NCI-H2196 (cell line): Measurements from ENCODE around the gene SDR42E2.
"Not testable (repeated sequence)": the region's sequence is repeated elsewhere in the genome, so short reads cannot be mapped to it uniquely, and the experiment has no call there.

Experiments used
- DNase-seq: peaks from one replicate; lab custom pipeline; 2025; ENCODE audit not compliant: unreplicated experiment; lab: John Stamatoyannopoulos, UW

SDR42E2 gene

GRCh38 chr16:22190776-22191531 lies 28.6 kb downstream of the SDR42E2 start:
- peak; percentile 98 for DNase-seq

DNA sequence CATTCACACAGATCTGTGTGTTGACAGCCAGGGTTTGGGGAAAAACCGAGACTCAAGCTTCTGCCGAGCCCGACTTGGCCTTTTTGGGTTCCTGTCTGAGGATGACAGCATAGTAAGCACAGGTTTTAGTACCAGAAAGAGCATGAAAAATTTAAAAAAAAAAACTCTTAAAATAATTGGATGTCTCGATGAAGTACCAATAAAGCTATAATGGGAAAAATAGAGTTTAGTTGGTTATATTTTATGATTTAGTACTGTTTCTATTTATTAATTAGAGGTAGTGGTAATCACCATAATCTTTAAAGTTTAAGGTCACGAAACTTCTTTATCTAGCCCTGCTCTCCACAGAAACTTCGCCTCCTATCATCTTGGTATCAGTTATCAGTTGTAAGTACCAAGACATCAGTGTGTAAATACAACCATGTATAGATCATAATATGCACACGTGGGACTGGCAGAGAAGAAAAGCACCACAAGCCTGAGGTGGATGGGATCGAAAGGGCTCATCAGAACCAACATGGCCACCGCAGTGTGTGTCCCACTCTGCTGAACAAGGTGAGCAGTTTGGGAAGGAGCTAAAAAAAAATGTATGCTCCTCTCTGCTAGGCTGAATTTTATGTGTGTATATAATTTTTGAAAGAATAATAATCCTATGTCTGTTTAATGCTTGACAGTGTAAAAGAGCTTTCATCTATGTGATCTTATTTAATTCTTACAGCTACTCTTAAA lies 29.4 kb downstream of the SDR42E2 start:
- DNase-seq = no peak

GRCh38 chr16:22192261-22193062 lies 30.2 kb downstream of the SDR42E2 start:
- peak; percentile 16 for DNase-seq

- DNase-seq = no peak
These were observed 30.7 kb downstream of the SDR42E2 start for GRCh38 chr16:22193063-22193411.

DNA sequence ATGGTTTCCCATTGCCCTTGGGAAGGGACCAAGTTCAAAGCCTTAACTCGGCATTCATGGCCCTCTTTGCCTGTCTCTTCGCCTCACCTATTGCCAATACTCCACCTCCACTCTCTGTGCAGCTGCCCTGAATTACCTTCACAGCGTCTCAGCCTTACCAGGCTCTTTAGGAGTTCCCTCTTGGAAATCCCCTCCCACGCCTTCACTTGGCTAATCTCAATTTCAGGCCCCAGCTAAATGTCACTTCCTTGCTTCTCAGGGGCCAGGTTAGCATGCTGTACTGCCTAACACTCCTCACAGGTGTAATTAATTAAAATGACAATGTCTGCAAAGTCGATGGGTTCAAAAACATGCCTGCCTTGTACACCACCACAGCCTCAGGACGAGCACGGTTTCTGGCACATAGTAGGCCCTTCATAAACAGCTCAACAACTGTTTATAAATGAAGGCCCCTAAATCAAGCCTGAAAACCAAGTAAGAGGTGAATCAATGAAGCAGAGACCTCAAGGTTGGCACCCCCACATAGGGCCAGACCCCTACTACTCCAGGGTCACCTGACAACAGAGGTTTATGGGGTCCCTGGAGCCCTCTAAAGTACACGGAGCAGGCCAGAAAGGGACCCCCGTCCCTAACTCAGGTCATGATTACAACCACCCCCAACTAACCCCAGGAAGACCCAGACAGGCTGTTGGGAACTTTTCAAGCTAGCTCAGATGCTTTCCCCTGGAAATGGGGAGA lies 32.6 kb downstream of the SDR42E2 start:
- no peak for DNase-seq

GRCh38 chr16:22195445-22195694 lies 33.1 kb downstream of the SDR42E2 start:
- no peak for DNase-seq

DNA sequence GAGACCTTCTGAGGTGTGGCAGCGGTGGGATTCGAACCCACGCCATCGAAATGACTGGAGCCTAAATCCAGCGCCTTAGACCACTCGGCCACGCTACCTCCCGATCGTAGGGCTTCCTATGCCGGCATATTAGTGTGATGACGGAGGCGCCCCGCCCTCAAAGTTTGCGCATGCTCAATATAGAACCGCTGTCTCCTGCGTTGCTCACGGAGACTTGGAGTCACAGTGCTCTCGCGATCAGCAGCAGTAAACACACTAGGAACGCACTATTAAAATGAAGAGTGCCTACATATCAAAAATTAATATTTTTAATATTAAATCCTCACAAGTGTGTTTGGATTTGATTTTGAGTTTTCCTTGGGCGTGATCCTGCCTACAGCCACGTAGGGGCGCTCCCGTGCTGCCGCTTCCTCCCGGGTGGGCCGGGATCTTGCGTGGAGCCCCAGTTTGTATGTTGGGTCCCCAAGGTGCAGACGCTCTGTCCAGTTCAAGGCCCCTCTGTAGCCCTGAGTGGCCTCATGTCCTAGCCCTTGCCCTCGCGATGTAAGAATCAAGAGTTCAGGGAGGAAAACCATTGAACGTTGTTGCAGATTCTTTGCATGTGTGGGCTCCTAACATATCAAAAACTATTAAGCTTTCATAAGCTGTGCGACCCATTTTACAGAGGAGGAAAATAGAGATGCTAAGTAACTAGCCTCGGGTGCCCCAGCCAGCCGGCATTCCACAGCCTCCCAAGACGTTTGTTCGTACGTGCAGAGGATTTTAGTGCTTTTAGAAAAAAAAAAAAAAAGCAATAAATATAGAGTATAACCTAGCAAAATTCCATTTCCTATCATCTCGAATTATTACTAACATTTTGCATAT lies 33.6 kb downstream of the SDR42E2 start:
- DNase-seq = peak; percentile 81

- not testable (repeated sequence) for DNase-seq
These were observed 34.4 kb downstream of the SDR42E2 start for GRCh38 chr16:22196559-22197168.

DNA sequence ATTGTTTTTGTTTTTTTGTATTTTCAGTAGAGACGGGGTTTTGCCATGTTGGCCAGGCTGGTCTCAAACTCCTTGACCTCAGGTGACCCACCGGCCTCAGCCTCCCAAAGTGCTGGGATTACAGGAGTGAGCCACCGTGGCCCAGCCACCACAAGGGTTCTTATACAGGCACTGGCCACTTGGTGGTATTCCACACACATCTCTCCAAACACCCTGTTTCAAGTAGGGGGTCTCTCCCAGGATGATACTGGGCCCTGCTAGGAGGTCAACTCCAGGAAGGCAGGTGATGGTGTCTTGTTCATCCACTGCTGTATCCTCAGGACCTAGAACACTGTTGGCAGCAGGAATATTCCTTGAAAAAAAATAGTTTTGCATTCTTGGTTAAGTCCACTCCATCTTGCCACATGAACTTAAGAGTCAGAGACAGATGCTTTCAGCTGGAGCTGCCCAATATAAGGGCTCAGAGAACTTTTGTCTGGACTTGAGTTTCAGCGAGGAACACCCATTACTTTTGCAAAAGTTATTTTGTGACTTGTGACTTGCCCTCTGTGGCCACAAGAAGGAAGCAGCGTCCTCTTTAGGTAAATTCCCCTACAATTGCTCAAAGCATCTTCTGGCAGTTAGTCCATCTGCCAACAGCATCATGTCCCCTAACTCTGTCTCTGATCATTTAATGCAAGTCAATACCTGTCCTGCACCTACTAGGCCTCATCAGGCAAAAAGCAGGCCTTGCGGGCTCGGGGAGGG lies 36.4 kb downstream of the SDR42E2 start:
- DNase-seq = no peak

DNA sequence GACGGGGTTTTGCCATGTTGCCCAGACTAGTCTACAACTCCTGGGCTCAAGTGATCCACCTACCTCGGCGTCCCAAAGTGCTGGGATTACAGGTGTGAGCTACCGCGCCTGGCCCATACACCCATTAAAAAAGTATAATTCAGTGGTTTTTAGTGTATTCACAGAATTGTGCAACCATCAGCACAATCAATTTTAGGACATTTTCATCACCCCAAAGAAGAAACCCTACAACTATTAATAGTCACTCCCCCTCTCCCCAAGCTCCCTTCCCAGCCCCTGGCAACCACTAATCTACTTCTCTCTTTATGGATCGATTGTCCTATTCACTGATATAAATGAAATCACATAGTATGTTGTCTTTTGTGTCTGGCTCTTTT lies 39.9 kb downstream of the SDR42E2 start:
- DNase-seq = no peak

- no peak for DNase-seq
These were observed 40.8 kb downstream of the SDR42E2 start for GRCh38 chr16:22203091-22203490.

DNA sequence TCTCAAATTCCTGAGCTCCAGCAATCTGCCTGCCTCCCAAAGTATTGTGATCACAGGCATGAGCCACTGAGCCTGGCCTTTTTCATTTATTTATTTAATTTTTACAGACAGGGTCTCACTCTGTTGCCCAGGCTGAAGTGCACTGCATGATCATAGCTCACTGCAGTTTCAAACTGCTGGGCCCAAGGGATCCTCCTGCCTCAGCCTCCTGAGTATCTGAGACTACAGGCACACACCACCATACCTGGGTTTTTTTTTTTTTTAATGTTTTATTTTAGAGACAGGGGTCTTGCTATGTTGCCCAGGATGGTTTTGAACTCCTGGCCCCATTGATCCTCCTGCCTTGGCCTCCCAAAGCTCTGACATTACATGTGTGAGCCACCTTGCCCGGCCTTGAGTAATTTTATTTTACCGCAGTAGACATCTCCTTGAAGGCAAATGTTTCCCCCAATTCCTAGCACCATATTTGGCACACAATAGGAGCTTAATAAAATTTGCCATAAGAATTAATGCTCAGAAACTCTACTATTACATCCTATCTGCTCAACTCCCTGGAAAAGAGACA lies 41.9 kb downstream of the SDR42E2 start:
- no peak for DNase-seq

DNA sequence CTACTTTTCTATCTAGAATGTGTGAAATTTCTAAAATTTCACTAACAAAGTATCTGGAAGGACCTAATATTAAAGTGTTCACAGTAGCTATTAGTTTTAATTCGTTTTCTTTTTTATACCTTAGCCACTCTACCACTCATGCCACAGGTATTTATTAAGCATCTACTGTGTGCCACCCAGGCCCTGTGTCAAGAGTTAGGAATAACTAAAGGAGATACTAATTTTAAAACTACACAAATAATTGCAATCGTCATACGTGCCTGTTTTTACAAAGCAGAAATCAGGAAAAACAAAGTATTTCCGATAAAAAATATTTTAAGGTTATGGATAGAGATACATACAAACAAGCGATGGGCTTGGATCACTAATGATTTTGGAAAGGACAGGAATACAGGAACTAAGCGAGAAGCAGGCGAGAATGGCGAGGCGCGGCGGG lies 43.3 kb downstream of the SDR42E2 start:
- no peak for DNase-seq

- DNase-seq = peak; percentile 97
These were observed 43.9 kb downstream of the SDR42E2 start, which contains the start of gene EEF2K for GRCh38 chr16:22206013-22206841. Gene EEF2K (plus strand): TSS chr16:22206278. CDS start chr16:22225730, 19,452 bp downstream.

GRCh38 chr16:22206842-22207714 lies 44.8 kb downstream of the SDR42E2 start:
- peak; percentile 66 for DNase-seq

GRCh38 chr16:22207715-22208360 lies 45.5 kb downstream of the SDR42E2 start:
- no peak for DNase-seq
